ENCODE measurements around the gene GGCX.
"Not testable (repeated sequence)": the region's sequence is repeated elsewhere in the genome, so short reads cannot be mapped to it uniquely, and the experiment has no call there.

The GGCX gene

DNA sequence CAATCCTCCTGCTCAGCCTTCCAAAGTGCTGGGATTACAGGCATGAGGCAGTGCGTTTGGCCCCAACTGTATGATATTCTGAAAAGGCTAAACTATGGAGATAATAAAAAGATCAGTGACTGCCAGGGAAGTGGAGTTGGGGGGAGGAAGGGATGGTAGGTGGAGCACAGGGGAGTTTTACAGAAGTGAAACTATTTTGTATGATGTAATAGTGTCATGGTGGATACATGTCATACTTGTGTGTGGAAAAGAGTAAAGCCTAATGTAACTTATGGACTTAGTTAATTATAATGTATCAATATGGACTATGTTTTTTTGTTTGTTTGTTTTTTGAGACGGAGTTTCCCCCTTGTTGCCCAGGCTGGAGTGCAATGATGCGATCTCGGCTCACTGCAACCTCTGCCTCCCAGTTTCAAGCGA is 2.9 kb upstream of the GGCX start:
- DNase-seq: no peak

DNA sequence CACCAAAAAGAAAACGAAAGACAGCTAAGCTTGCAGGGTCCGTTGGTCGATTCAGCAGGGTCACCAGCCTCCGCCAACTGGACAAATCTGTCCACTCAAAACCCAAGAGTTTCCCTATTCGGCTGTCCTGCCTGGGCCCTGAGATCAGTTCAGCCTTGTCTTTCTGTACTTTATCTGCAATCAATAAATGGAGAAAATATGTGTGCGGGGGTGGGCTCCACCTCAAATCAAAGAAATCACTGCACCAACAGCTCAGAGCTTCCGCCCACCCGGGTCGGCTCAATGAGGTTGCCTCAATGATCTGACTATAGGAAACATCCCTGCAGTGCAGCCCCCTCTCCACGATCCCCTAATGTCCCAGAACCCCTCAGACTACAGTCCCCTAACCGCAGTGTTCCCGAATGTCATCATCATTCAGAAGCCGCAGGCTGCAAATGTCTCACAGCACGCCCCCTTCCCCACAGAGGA is 447 bp downstream of the GGCX start:
- DNase-seq: no peak

DNA sequence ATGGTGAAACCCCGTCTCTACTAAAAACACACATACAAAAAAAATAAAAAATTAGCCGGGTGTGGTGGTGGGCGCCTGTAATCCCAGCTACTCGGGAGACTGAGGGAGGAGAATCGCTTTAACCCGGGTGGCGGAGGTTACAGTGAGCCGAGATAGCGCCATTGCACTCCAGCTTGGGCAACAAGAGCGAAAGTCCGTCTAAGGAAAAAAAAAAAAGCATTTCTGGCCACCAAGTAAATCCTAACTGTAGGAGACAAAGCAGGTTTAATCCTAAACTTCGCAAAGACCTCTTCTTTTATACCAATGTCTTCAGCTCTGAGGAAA is 928 bp downstream of the GGCX start:
- DNase-seq: not testable (repeated sequence)

DNA sequence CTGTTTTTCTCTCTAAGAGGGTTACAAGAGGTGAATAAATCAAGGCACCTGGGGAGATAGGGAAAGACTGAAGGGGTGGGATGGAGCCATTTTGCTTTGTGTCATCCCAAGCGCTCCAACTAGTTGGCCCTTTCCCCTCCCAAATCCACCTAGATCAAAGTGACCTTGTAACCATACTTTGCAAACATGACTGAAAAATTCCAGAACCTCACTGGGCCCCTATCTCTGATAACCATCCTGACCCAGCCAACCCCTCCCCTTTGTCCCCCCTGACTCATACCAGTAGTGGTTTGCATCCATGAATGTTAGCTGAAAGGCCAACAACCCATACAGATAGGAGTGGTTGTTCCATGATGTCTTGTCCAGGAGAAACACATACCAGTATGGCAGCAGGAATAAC is 3.1 kb downstream of the GGCX start:
- no peak for DNase-seq

DNA sequence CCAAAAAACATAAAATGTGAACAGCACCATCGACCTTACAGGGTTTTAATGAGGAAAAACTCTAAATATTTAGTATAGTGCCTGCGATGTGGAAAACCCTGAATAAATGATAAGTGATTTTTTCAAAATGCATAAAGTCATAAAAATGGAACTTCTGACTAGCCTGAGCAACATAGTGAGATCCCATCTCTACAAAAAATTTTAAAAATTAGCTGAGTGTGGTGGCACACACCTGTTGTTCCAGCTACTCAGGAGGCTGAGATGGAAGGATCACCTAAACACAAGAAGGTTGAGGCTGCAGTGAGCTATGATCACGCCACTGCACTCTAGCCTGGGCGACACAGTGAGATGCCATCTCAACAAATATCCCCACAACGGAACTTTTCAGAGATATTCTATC is 4.2 kb downstream of the GGCX start:
- no peak for DNase-seq

DNA sequence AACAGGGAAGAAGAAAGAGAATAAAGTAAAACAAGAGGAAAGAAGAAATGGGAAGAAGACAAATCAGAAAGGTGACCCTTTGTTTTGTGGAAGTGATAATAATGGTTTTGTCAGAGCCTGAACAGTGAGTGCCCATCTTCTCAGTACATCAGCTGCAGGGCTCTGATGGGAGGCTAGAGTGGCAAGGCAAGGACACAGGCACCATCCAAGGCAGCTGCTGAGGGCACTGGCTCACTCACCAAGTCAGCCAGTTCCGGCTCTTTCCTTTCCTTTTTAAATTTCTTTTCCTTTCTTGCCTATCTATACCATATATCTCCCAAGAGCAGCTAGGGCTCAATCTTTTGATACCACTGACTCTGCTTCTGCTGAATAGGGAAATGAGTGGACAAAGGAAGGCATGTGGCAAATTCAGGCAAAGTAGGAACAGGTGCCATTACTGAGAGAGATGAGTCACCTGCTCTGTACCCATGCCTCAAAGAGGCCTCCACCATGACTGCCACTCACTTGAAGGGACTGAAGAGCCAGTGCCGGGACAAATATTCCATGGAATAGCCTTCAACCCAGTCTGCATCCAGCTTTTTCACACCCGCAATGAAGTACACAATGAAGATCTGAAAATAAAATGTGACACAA is 6.2 kb downstream of the GGCX start:
- DNase-seq: peak; percentile 86

DNA sequence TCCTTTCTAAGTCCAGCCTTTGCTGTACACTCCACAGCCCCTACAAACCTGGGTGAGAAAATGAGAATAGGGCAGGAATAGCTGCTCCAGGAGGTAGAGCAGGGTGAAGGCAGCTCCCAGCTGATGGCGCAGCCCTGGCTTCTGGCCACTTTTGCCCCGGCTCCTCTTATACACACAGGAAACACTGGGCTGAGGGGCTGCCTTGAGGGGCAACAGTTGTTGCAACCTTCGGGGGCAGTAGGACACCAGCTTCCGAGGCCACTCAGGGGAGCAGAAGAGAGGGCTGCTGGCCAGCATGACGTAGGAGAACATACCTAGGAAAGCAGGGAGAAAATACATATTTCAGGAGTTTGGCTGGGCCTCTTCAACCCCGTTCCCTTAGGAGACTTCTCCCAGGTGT is 8.1 kb downstream of the GGCX start:
- DNase-seq: no peak

DNA sequence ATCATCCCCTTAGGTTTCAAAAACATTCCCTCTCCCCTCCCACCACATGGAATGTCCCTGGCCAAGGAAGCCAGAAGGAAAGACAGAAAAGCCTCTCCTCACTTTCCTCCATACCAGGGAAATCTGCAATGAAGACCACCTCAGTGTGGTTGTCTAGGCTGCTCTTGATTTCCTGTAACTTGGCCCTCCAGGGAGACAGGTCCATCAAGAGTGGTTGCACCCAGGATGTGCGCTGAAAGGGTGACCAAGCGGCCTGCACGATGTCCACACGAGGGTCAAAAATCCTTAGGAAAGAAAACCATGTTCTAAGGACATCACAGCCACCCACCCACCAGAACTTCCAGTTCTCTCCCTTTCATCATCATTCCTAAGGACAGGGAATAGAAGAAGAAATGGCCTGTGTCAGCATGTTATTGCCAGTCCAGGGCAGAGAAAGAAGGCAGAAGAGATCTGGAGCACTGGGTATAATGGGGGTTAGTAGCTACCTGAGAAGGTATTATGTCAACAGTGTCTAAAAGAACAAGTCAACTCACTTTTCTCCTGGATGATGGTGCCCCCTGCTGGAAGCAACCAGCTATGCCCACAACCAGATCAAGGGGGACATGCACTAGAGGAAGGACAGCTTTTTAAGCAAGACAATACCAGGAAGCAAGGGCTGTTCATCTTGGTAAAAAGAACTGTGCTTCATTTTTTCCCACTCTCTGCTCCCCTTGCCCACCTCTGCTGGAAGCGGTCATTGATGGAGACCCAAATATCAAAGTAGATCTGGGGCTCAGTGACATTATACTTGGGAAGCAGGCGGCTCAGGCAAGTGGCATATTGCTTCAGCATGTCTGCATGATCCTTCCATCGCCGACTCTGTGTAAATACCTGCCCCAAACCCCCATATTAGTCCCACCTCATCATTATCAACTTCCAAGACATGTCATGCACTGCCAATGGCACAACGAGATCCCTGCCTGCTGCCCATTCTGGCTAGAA is 9.3 kb downstream of the GGCX start:
- DNase-seq: peak; percentile 92

DNA sequence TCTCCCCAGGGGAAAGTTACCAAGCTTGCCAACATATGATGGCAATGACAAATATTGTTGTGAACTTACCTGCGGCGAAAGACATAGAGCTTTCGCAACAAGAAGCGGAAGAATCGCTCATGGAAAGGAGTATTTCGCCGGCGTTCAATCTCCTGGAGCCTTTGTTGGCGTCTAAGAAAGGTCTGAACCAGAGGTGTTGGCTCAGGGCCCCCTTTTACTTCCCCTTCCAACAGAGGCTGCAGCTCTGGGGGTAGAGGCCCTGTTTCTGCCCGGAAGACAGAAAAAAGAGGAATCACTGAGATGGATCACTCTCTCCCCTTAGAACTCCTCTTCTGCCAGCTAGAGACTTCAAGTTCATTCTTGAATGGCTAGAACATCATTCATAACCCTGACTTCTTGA is 10.8 kb downstream of the GGCX start:
- no peak for DNase-seq

DNA sequence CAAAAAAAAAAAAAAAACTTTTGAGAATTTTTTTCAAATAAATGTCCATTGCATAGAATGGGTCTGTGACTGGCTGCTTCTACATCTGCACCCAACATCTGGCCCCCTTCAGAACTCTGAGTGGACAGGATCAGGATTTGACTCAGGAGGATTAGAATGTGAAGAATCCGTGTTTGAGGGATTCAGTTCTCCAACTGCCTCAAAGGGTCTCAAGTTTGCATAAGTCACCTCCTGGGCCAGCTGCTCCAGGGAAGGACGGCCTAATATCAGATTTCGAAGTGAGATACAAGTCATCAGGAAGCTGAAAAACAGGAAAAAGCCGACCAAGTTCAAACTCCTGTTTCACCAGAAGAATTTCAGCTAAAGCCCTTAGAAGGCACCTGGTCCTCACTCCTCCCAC is 11.5 kb downstream of the GGCX start:
- no peak for DNase-seq

DNA sequence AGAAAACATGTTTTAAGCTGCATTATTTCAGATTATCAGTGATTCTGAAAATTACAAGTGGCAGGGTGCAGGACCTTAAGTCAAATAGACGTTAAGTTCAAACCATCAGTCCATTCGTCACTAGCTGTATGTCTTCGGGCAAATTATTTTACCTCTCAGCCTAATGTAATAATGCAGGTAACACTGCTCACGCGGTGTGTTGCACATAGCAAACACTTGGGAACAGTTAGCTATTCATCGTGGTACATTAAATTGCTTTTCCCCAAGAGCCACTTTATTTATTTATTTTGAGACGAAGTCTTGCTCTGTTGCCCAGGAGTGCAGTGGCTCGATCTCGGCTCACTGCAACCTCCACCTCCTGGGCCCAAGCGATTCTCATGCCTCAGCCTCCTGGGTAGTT is 12.2 kb downstream of the GGCX start:
- no peak for DNase-seq

DNA sequence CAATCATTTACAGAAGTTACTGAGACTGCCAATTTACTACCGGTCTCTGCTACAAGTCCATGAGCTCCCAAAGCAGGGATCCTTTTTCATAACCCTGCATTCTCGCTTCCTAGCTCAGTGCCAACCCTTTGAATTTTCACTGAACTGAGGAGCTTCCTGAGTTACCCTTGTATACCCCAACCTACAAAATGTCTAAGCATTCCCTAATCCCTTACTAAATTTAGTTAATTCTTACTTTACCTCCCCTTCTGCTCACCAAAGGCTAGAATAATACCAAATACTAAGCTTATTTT is 12.7 kb downstream of the GGCX start:
- DNase-seq: no peak

DNA sequence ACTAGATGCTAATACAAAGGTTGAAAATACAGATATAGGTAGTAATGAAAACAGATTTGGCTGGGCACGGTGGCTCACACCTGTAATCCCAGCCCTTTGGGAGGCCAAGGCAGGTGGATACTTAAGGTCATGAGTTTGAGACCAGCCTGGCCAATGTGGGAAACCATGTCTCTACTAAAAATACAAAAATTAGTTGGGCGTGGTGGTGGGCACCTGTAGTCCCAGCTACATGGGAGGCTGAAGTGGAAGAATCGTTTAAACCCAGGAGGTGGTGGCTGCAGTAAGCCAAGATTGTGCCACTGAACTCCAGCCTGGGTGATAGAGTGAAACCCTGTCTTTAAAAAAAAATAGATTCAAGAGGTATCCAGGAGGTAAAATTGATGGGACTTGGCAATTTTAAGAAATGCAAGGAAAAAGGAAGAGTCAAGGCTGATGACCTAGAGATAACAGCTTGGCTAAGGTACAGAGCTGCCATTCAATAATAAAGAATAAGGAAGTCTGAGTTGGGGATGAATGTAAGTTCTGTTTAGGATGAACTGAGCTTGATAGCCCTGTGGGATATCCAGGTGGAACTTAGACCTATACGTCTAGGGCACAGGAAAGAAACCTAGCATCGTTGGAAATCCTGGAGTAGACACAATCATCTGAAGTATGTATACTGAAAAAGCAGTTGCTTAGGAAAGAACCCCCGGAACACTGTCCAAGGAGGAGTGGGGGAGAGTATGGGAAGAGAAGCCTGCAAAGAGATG is 13.3 kb downstream of the GGCX start:
- DNase-seq: no peak

DNA sequence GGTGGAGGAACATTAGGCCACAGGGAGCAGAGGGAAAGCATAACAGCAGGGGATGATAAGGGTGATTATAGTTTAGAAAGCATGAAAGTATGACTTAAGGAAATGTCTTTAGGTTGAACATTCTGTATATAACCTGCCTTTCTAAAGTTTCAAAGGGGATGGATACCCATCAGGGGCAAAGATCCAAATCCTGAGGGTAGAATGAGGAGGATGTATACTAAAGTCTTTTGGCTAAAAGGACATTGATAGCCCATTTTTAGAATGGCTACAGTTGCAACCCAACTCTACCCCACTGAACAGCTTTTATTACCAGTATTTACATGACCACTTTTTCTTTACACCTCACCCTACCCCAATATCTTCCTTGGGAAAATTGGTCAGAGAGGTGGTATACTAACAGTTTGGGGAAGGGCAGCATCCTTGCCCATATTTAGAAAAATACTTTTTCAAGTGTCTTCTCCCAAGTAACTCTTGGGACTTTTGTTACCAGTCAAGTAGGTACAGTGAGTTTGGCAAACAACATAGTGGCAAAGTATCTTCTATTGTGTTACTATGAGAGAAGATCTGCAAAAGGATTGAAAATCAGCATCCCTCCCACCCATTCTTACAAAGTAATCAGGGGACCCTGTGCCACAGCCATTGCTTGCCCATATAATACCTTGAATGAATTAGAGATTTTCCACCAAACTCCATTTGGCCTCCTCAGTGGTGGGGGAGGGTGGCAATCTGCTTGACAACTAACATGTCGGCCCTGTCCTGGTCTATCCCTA is 14.0 kb downstream of the GGCX start:
- DNase-seq: no peak

DNA sequence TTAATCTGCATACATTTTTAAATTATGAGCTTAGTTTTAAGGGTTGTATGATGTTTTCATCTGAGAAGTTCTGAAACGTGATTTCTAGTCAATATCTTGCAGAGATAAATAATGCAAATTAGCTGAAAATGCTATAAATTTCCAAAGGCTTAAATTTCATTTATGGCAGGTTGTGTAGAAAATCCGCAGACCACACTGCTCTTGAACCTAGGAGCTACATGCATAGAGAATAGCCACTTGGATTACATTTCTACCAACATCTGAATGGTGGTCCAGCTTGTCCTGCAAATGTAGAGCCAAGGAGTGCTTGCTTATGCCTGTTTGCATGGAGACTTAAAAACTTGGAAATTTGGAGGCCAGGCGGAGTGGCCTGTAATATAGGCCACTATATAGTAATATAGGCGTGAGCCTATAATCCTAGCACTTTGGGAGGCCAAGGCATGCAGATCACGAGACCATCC is 15.5 kb downstream of the GGCX start:
- DNase-seq: peak; percentile 78

DNA sequence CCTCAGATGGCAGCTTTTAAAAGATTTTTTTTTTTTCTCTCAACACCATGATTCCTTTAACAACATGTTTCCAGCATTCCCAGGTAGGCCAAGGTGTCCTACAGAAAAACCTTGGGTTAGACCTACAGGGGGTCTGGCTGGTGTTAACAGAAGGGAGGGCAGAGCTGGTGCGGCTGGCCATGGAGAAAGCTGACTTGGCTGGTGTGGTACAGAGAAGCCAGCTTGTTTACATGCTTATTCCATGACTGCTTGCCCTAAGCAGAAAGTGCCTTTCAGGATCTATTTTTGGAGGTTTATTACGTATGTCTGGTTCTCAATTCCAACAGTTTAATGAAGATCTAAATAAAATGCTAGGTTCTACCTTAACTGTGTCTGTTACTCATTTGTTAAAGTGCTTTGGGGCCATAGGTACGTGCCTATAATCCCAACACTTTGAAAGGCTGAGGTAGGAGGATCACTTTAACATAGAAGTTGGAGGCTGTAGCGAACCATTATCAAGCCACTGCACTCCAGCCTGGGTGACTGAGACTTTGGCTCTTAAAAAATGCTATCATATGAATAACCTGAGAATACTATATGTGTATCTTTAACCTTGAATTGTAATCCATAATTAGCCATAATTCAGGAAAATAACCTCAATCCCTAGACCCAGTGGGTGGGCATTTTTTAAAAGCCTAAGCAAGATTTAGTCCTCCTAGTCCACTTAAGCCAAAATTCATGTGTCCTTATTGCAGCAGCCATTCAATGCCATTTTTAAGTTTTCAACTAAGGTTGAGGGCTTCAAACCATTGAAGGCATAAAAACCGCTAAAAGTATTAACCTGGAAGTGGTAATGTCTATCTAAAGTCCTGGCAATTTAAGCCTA is 16.1 kb downstream of the GGCX start:
- peak; percentile 60 for DNase-seq

DNA sequence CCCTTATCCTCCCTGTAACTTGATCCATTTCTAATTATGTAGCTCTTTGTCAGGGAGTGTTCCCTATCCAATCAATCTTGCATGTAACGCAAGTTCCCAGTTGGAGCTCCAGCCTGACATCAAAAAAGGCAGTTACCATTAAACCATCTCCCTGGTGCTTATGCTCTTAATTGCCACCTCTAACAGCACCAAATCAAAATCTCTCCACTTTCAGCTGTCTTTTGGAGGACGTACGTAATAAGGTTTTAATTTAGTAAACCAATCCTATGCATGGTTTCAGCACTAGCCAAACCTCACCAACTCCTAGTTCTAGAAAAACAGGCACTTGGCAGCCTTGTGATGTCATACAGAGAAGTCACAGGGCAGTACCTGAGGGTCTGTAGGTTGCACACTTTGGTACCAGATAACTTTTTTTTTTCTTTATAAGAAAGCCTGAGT is 17.0 kb downstream of the GGCX start:
- peak; percentile 47 for DNase-seq

DNA sequence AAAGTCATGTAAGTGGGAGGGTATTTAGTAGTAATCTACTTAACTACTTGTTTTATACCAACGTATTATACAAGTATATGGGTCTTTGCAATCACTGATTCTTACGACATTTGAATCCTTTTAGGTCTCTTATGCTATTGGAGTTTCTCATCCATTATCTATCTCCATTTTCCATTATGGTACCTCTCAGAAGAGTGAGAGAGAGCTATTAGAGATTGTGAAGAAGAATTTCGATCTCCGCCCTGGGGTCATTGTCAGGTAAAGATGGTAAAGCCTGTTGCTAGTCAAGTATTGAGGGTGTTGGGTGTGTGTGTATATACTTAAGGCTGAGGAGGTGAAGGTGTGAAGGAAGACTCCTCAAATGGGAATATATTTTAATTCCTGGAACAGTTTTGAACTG is 18.5 kb downstream of the GGCX start:
- DNase-seq: no peak

DNA sequence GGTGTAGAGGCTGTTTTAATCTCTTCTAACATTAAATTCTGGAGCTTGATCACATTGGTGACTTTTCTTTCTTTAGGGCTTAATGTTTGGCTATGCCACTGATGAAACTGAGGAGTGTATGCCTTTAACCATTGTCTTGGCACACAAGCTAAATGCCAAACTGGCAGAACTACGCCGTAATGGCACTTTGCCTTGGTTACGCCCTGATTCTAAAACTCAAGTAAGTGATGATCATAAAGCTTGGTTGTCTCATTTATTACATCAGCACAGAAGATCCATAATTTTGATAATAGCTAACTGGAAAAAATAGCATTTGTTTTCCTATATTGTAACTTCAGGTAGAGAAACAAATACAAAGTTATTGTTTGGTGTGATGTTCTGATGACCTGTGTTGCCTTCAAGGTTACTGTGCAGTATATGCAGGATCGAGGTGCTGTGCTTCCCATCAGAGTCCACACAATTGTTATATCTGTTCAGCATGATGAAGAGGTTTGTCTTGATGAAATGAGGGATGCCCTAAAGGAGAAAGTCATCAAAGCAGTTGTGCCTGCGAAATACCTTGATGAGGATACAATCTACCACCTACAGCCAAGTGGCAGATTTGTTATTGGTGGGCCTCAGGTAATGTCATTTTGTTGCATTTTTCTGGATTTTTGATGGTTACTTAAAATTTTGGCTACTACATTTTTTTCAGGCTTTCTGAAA is 19.4 kb downstream of the GGCX start:
- no peak for DNase-seq

DNA sequence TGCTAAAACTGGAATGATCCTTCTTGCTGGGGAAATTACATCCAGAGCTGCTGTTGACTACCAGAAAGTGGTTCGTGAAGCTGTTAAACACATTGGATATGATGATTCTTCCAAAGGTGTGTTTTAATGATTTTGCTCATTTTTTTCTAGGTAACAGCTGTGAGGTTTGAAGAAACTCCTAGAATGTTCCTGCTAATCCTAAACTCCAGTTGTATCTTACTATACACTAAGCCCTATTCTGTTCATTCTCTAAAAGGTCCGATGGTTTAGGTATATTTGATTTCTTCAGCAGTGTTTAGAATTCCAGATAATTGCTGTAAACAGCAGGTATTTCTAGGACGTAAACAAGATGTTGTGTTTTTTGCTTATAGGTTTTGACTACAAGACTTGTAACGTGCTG is 20.0 kb downstream of the GGCX start:
- DNase-seq: no peak

DNA sequence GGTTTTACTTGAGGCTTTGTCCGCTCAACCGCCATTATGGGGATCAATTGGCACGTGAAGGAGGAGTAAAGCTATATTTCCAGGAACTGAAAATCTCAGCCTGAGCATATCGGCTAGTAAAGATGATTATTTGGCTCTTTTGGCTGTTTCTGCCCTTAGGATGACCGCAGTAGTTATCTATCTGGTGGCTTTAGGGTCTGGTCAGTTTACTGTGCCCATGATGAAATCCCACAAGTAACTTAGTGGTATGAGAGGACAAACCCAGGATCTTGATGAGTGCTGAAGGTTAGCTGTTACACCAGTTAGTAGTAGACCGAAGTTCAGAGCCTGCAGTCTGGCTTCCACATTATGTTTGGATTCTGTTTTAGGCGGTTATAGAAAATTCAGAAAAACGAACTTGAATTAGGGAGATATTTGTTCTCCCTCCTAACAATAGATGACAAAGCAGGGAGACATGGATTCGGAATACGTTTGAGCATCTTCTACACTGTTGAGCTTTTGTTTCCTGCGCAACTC is 21.1 kb downstream of the GGCX start:
- no peak for DNase-seq

All from DMS53 (cell line).